NCI-H2227 (cell line): ENCODE measurements around the gene TRPM3.

Experiments
- DNase-seq: peaks from one replicate; lab custom pipeline; 2025; ENCODE audit not compliant: unreplicated experiment; lab: John Stamatoyannopoulos, UW

Gene TRPM3

GRCh38 chr9:70535546-70536323, 585.7 kb downstream of the TRPM3 start:
- no peak for DNase-seq

GRCh38 chr9:70534471-70534870, 587.0 kb downstream of the TRPM3 start:
- DNase-seq, result no peak

DNA sequence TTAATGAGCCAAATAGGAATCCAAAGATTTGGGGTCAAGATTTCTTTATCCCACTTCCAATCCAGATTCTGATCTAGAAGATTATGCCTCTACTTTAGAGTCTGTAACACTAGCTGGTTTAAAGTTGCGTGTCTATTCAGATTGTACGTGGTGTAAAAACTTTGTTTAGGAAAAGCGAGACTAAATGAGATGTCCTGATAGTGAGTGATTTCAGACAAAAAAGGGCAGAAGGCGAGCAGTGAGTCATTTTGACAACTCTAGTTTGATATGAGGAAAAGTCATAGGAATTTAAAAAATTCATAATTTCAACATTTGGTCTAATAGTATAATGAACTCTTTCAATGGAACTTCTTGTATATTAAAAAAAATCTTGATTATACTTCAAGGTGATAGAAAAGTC, 587.4 kb downstream of the TRPM3 start:
- DNase-seq, result no peak

GRCh38 chr9:70533492-70533891, 587.9 kb downstream of the TRPM3 start:
- no peak for DNase-seq

DNA sequence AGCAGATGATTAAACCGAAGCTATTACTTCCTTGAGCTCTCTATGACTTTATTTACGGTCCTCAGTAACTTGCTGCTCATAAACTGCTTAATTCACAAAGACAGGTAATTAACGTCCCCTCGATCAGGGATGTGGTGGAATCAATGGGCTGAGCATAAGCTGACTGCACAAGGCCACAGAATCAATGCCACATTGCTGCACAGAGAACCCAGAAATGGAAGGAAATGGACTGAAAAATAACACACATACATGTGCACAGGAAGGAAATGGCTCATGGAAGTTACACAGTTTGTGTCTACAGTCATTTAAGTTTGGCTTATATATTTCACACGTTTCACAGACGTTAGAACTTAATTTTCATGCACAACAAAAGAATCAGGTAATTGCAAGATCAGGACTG, 588.7 kb downstream of the TRPM3 start:
- no peak for DNase-seq

- no peak for DNase-seq
These were observed 590.1 kb downstream of the TRPM3 start for GRCh38 chr9:70531311-70531710.

GRCh38 chr9:70530716-70531115, 590.7 kb downstream of the TRPM3 start:
- DNase-seq, result no peak

DNA sequence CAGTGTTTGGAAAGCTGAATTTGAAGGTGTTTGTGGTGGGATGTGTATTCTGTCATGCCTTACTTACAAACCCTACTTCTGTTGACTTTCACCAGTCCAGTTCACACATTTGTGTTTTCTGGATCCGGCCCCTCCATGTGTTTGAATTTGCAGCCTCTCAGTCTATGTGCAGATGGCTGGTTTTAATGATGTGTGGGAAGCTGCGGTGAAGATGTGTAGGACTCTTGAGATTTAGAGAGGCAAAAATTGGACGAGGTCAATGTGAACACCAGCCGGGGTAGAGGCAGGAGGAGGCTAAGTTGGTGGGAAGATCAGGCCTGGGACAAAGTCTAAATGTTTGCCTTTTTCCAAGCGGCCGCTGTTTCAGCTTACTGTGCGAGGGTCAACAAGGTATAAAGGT, 591.6 kb downstream of the TRPM3 start:
- no peak for DNase-seq

- no peak for DNase-seq
These were observed 592.0 kb downstream of the TRPM3 start for GRCh38 chr9:70529377-70529776.

- DNase-seq, result no peak
These were observed 594.5 kb downstream of the TRPM3 start for GRCh38 chr9:70526902-70527301.

DNA sequence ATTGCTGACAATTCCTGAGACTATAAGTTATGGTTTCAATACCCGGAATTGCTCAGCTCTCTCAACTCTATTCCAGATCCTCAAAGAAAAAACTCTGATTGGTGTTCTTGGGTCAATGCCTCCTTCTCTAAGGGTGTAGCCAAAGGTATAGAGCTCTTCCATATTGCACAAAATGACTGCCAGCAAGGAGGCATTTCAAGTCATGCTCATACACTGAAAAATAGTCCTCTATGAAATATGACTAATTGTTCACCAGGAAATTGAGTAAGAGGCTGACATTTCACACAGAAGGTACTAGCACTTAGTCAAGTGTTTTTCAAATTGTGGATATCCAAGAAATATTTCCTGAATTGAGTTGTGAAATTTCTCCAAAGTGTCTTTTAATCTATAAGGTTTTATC, 595.9 kb downstream of the TRPM3 start:
- no peak for DNase-seq

- DNase-seq, result no peak
These were observed 601.3 kb downstream of the TRPM3 start for GRCh38 chr9:70519912-70520724.

GRCh38 chr9:70517926-70518610, 603.4 kb downstream of the TRPM3 start:
- DNase-seq, result no peak

DNA sequence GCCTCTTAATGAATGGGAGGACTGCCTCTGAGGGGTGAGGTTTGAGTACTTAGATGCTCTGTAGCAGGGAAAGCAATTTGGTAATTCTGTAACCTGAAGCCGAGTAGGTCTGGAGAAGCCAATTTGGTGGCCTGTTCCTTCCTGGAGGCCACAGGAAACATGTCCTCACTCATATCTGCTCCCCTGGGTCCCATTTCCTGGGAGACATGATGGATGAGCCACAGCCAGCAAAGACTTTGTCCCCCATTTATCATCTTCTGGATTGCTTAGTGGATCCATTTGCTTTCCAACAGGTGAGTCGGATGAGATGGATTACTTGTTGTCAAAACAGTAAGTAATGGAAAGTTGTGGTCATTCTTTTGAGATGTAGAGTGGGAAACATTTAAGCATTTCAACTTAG, 607.1 kb downstream of the TRPM3 start:
- no peak for DNase-seq

DNA sequence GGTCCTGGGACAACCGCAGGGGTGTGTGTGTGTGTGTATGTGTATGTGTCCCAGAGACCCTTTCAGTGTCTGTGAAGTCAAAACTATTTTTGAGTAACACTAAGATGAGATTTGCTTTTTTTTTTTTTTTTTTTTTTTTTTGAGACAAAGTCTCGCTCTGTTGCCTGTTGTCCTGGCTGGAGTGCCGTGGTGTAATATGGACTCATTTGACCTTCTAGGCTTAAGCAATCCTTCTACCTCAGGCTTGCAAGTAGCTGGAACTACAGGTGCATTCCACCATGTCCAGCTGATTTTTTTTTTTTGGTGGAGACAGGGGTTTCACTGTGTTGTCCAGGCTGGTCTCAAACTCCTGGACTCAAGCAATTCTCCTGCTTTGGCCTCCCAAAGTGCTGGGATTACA, 609.6 kb downstream of the TRPM3 start:
- DNase-seq, result no peak

- DNase-seq, result peak; percentile 4
These were observed 611.2 kb downstream of the TRPM3 start for GRCh38 chr9:70510157-70510770.

DNA sequence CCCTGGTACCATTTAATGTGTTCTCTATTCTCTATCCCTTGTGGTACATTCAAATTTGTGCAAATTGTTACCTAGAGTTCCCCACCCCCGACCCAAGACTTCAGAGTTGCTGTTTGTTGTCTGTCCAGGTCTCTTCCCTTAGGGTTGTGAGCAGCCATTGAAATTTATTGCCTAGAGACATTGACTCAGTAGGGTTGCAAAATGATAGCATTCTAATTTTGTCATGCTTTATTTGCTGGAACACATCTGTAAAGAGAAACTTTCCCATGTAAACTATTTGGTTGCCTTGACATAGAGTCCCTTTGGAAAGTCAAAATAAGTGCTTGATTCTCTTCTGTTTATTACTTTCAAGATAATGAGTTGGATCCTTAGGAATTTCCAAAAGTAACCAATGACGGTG, 615.3 kb downstream of the TRPM3 start:
- DNase-seq, result no peak

- no peak for DNase-seq
These were observed 616.6 kb downstream of the TRPM3 start for GRCh38 chr9:70504834-70505233.

DNA sequence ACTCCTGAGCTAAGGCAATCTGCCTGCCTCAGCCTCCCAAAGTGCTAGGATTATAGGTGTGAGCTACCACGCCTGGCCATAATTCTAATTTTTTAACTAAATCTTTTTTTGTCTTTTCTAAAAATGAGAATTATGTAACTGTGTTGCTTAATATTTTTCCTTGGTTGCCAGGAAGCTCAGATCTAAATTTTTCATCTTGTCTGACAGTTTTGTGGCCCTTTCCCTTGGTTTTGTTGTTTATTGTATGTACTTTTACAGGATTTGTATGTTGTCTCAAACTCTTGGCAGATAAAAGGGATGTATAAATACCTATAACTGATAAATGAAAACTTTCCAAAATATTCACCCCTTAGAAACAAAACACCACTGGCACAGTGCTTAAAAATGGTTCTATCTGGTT, 618.7 kb downstream of the TRPM3 start:
- DNase-seq, result no peak

DNA sequence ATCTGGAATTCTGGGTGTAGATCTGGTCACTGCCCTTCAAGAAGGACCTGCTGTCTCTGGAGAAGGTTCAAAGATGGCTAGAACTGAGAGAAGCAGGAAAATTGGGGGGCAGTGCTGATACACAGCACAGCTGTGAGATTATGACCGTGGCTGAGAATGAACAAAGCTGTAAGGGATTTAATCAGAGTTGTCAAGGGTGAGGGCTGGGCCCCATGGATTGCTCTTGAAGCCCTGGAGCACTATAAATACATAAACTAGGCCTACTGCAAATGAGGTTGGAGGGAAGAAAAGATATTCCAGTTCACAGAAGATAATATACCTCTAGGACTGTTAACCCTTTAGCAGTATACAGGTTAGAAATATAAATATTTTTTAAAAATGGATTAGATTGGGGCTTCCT, 620.6 kb downstream of the TRPM3 start:
- DNase-seq, result no peak

GRCh38 chr9:70499621-70500020, 621.8 kb downstream of the TRPM3 start:
- no peak for DNase-seq
